C1 segment of cervical spinal cord (tissue), 14 donors: ENCODE data around the gene CDKN2B-AS1.

Source experiments
- DNase-seq, 14 donors: peaks; one replicate each; lab custom pipeline; 2025; lab: John Stamatoyannopoulos, UW

The CDKN2B-AS1 gene

GRCh38 chr9:22117511-22118384, 123.2 kb downstream of the CDKN2B-AS1 start:
- DNase-seq = no peak

DNA sequence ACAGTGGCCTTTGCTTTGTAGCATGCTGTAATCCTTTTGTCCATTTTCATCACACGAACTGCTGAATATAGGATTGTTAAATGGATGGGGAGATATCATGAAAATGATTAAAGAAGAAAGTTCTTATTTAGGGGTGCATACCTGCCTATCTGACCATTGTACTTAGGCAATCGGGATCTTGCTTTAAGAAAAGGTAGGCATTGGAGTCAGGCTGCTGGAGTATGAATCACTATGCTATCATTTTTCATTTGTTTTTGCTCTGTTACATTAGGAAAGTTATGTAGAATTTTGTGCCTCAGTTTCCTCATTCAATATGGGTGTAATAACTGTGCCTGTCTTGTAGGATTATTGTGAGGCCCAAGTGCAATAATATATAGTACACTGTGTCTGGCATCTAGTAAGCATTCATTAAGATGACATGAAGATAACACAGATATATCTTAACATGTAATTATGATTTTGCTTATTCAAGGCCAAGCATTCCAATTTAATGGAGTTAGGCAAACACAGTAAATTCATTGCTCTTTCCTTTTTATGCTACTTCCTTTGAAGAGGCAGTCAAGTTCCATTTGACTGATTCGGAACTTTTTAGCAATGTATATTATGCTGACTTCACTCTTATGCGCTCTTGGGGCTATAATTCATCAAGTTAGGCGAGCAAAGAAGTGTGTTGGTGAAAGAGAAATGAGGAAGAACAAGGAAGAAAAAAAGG, 124.4 kb downstream of the CDKN2B-AS1 start:
- DNase-seq = no peak

DNA sequence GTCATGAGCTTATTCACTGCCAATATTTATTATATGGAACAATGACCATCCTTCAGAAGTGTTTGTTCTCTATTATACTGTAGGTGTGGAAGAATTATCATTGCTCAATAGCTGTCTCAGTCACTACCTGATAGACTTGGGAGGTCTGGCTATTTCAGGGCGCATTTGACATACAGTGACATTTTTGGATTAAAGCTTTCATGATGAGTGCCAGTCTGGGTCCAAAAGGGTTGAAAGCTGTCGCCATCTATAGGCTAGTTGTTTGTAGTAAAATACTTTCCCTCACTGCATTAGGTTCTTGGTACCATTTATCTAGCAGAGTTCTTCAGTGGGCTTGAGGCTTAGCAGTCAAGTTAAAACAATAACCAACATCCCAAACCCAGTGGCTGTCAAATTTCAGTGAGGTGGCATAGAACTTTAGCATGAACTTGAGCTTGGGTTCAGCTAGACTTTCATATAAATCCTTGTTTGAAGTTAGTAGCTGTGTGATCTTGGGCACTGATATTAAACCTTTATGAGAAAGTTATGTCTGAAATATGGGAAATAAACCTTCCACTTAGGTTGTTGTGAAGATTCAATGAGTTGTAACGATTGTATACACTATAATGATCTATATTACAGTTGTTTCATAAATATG, 125.0 kb downstream of the CDKN2B-AS1 start:
- DNase-seq = no peak

- DNase-seq = no peak
Measured at GRCh38 chr9:22120159-22120549, 125.6 kb downstream of the CDKN2B-AS1 start.

- no peak for DNase-seq
Measured at GRCh38 chr9:22120595-22120994, 126.0 kb downstream of the CDKN2B-AS1 start.

- DNase-seq = no peak
Measured at GRCh38 chr9:22124263-22125011, 129.8 kb downstream of the CDKN2B-AS1 start.

DNA sequence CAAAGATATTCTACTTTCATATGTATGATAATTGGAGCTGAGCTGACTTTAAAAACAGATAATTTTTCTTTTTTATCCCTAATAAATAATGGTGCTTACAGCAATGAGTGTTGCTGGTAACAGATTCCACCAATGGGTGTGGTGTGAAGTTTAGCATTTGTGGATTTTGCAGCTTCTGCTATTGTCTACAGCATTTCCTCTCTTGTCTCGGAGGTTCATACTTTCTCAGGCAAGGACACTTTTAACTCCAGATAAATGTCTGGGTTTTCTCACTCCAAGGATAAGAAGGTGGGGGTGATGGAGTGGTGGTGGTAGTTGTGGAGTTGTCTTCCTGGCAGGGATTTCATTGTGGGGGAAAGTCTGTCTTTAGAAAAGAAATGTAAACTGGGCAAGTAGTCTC, 134.5 kb downstream of the CDKN2B-AS1 start:
- no peak for DNase-seq

GRCh38 chr9:22129633-22130032, 135.0 kb downstream of the CDKN2B-AS1 start:
- DNase-seq = no peak

- DNase-seq = no peak
Measured at GRCh38 chr9:22131817-22132216, 137.2 kb downstream of the CDKN2B-AS1 start.

- no peak for DNase-seq
Measured at GRCh38 chr9:22134390-22134789, 139.8 kb downstream of the CDKN2B-AS1 start.

DNA sequence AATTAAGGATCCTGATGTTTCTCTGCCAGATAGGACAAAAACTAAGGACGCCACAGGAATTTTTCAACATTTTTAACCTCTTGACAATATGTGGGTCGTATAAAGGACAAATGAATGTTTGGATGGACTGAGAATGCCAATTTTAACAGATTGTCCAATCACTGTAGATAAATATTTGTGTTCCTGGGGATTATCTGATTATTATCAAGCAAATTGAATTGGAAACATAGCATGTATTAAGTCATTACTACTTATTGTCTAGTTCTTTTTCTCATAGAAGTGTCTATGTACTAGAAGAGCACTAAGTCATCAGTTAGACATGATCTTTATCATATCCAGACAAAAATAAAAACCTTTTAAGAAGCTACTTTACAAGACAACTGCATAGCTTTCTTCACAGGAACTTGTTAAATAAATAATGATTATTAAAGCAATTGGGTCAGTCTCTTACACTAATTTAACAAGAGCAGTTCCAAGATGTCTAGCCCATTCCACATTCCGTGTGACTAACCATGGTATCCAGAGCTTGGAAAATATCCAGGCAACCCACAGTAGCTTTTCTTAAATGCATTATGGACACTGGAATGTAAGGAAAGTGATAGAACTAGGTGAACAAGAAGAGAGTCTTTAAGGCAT, 142.0 kb downstream of the CDKN2B-AS1 start:
- no peak for DNase-seq

- DNase-seq = no peak
Measured at GRCh38 chr9:22138956-22139660, 144.5 kb downstream of the CDKN2B-AS1 start.

GRCh38 chr9:22141908-22142307, 147.3 kb downstream of the CDKN2B-AS1 start:
- DNase-seq = no peak

- no peak for DNase-seq
Measured at GRCh38 chr9:22142671-22143070, 148.1 kb downstream of the CDKN2B-AS1 start.

DNA sequence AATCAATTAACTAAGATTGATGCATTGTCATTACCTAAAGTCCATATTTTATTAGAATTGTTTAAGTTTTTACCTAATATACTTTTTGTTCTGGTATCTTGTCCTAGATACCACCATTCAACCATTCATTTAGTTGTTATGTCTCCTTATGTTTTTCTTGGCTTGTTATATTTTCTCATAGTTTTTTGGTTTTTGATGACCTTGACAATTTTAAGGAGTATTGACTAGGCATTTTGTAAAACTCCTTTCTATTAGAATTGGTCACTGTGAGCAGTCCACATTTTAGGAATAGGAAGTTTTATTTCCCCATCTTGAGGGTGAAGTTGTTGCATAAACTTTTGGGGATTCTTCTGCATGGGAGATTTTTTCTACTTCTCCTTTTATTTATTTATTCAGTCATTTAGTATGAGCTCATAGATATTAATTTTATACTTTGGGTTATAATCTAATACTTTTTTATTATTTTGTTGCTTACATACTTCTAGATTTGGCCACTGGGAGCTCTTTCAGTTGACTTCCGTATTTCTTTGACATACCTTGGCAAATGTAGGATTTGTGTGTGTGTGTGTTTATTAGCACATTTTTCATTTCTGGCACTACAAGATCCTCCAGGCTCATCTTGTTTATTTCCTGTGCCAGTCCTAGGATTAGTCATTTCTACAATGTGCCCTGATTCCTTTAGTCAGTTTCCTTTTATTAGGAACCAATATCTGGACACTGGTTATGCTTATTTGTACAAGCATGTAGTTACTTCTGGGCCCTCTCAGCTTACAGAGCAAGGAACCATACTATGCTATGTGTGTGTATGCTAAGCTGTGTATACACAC, 149.4 kb downstream of the CDKN2B-AS1 start:
- DNase-seq = no peak

- no peak for DNase-seq
Measured at GRCh38 chr9:22146604-22147003, 152.0 kb downstream of the CDKN2B-AS1 start.

DNA sequence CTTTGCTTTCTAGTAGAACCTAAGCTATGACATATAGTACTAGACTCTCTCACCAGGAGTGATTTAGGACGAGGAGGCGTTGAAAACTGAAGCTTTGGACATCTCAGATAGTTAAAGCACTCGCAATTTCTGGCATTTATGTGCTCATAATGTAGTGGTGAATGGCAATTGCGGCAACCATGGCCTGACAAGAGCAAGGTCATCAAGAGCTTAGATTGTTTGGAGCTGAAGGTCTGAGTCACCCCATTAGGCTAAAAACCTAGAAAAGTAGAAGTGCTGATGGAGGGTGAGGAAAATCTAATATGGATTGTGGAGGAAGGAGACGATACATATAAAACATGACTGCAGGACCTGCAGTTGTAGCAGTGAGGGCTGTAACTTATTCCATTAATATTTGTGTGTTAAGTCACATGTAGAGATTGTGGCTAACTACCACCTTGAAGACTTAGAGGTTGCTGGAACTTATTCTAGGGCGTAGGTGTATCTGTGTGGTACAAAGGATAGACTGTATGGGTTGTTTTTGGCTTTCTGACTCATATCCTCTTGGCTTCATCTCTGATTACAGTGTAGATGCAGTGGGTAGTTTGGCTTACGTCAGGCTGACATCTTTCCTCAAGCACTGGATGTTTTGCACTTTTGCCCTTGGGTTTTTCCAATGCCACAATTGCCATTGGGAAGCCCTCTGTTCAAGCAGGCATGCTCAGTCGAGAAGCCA, 153.4 kb downstream of the CDKN2B-AS1 start:
- DNase-seq = no peak

DNA sequence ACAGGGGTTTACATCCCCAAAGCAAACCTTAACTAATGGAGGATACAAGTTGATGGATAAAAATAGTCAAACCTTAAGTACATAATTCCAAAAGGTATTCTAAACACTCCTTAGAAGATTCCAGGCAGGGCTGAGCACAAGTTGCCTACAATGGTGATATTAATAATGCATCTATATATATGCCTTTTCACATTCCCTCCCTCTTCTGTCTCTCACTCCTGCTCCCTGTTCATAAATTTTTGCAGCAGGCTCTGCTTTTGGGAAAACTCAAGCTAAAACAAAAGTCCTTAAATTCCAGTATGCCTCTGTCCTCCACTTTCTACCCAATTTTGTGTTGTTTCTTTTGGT, 153.9 kb downstream of the CDKN2B-AS1 start:
- DNase-seq = no peak
